HepG2 (cell line): Measurements from ENCODE around the gene LITAFD. TPM values are rescaled to one million over a fixed set of nuclear protein-coding genes. Genes with fewer than 3 reads are reported as not detected.

Experiments
- GABPA ChIP-seq, 2 experiments: IDR thresholded peaks; 2 replicates each; pipeline ENCODE4 v1.6.1; 2011 to 2016; ENCODE audit warnings: low read depth in 2 of 2, low read length in 1 of 2, missing biosample characterization in 1 of 2, missing genetic modification characterization in 1 of 2
- HNRNPL ChIP-seq: fragments of 200-400 bp; formaldehyde crosslinking; IDR thresholded peaks from 2 replicates; pipeline ENCODE4 v1.6.1; 2017; ENCODE audit warnings: mild to moderate bottlenecking, low read depth, low read length
- KDM2A ChIP-seq: sonication (generic); formaldehyde crosslinking; IDR thresholded peaks from 2 replicates; pipeline ENCODE4 v1.4.0; 2020; ENCODE audit warnings: low read depth, missing genetic modification reagents, borderline replicate concordance
- KLF9 ChIP-seq: IDR thresholded peaks from 2 replicates; pipeline ENCODE4 v1.6.1; 2016; ENCODE audit warnings: low read depth
- POLR2A ChIP-seq, 2 experiments: IDR thresholded peaks; 2 replicates each; pipeline ENCODE4 v1.6.1; 2011; ENCODE audit warnings: low read depth in 2 of 2, low read length in 2 of 2, mild to moderate bottlenecking in 1 of 2, moderate library complexity in 1 of 2; ENCODE audit not compliant: insufficient read depth in 1 of 2
- POLR2AphosphoS2 ChIP-seq: IDR thresholded peaks from 2 replicates; pipeline ENCODE4 v1.6.1; 2011; ENCODE audit warnings: low read depth, low read length, improper control_type of control experiment
- POLR2G ChIP-seq: fragments of 200-400 bp; formaldehyde crosslinking; IDR thresholded peaks from 2 replicates; pipeline ENCODE4 v1.6.1; 2018; ENCODE audit warnings: mild to moderate bottlenecking, low read depth, low read length, moderate library complexity
- TCF12 ChIP-seq, 2 experiments: fragments of 450-650 bp in 1 of 2; sonication (generic) in 1 of 2; formaldehyde crosslinking in 1 of 2; IDR thresholded peaks; 2 replicates each; pipeline versions ENCODE4 v1.6.1 to v1.8.0; 2017 to 2022; ENCODE audit warnings: antibody characterized with exemption in 1 of 2, mild to moderate bottlenecking in 1 of 2, missing genetic modification reagents in 1 of 2, moderate library complexity in 1 of 2
- ZNF138 ChIP-seq: sonication (generic); formaldehyde crosslinking; IDR thresholded peaks from 2 replicates; pipeline ENCODE4 v1.5.0; 2020; ENCODE audit warnings: mild to moderate bottlenecking, low read depth, missing genetic modification reagents
- ZNF3 ChIP-seq: IDR thresholded peaks from 2 replicates; pipeline ENCODE4 v1.7.0; 2017; ENCODE audit warnings: inconsistent platforms
- ZNF33B ChIP-seq: sonication (generic); formaldehyde crosslinking; IDR thresholded peaks from 2 replicates; pipeline ENCODE4 v1.5.1; 2020; ENCODE audit warnings: mild to moderate bottlenecking, missing genetic modification reagents
- ZNF546 ChIP-seq: sonication (generic); formaldehyde crosslinking; conservative IDR thresholded peaks from 2 replicates; pipeline ENCODE4 v1.8.1; 2023; ENCODE audit warnings: mild to moderate bottlenecking, missing genetic modification reagents
- ZNF768 ChIP-seq: sonication (generic); formaldehyde crosslinking; IDR thresholded peaks from 2 replicates; pipeline ENCODE4 v1.4.0; 2020; ENCODE audit warnings: missing genetic modification reagents
- ZNF780A ChIP-seq: sonication (generic); formaldehyde crosslinking; IDR thresholded peaks from 2 replicates; pipeline ENCODE4 v1.8.0; 2022; ENCODE audit warnings: mild to moderate bottlenecking, missing genetic modification reagents, moderate library complexity
- polyA plus RNA-seq, 8 experiments: library from polyadenylated mRNA; depleted of rRNA in 3 of 8; stranded (reverse) in 7 of 8; unstranded in 1 of 8; fragments of >200 nt; fragmentation: Illumina TruSeq in 4 of 8; extraction: Trizol in 4 of 8; gene quantifications; 2 replicates each; pipeline versions ENCODE4 v1.2.1 to v1.2.3, GENCODE V29; 2011 to 2016; ENCODE audit warnings: low read depth in 4 of 8, missing spikeins in 1 of 8, mixed read lengths in 1 of 8; ENCODE audit not compliant: insufficient read depth in 1 of 8
- total RNA-seq, 5 experiments: library from RNA; depleted of rRNA; stranded (reverse); fragments of >200 nt; fragmentation: Illumina TruSeq; extraction: Trizol; gene quantifications; 2 replicates each; pipeline ENCODE4 v1.2.3, GENCODE V29; 2016; ENCODE audit warnings: low read depth in 1 of 5
- TF ChIP-seq, protein P1 (sequence below): sonication (generic); formaldehyde crosslinking; IDR thresholded peaks from 2 replicates; pipeline ENCODE4 v1.4.0; 2020; ENCODE audit warnings: missing genetic modification reagents, mild to moderate bottlenecking, borderline replicate concordance
- TF ChIP-seq, protein P2 (sequence below): sonication (generic); formaldehyde crosslinking; IDR thresholded peaks from 2 replicates; pipeline ENCODE4 v1.4.0; 2020; ENCODE audit warnings: missing genetic modification reagents
- TF ChIP-seq, protein P3 (sequence below): IDR thresholded peaks from 2 replicates; pipeline ENCODE4 v1.6.1; 2016
- TF ChIP-seq, protein P4 (sequence below): sonication (generic); formaldehyde crosslinking; IDR thresholded peaks from 2 replicates; pipeline ENCODE4 v1.8.0; 2022; ENCODE audit warnings: mild to moderate bottlenecking, missing genetic modification reagents, moderate library complexity
- TF ChIP-seq, protein P5 (sequence below): fragments of 450-650 bp; IDR thresholded peaks from 2 replicates; pipeline ENCODE4 v1.6.1; 2017; ENCODE audit warnings: mild to moderate bottlenecking

The LITAFD gene
- total and polyA plus RNA-seq, 2 of the 13 experiments (the other 11 are each of a cell fraction or from before 2014, with no cell fraction given), result not detected

DNA sequence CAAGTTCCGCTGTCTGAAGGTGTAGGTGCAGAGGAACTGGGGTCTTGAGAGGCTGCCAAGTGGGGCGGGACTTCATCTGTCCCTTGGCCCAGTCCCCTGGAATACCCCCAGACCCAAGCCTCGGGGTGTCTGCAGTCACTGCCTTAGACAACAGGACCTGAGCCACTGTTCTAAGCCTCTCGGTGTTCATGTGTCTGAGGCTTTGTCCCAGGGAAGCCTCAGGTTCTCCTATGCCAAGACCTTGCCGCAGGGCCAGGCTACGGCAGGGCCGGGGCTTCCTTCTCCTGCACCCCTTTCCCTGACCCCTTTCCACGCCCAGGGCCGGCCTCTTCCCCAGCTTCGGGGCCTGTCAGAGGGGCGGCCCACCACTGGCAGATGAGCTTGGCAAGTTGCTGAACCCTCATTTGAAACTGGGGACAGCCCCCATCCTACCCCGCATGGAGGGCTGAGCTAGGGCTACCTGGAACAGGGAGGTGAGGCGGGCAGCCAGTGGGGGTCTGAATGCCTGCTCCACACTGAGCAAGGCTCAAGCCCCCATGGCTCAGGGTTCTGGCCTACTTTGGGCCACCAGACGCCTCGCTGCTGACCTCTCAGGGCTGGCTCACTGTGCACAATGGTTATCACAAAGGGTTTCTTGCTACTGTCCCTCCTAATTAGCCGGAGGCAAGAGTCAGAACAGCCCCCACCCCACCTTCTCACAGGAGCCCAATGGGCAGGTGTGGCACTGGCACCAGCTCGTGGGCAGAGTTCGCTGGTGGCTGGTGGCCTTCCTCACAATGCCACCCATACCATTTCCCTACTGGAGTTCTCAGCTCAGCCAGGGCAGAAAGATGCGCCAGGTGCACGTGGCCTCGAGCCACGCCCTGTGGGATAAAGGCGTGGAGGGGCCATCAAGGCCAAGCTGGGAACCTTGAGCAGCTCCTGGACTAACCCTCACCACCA lies 7.1 kb downstream of the LITAFD start (continued):
- TF ChIP-seq, protein P1, sequence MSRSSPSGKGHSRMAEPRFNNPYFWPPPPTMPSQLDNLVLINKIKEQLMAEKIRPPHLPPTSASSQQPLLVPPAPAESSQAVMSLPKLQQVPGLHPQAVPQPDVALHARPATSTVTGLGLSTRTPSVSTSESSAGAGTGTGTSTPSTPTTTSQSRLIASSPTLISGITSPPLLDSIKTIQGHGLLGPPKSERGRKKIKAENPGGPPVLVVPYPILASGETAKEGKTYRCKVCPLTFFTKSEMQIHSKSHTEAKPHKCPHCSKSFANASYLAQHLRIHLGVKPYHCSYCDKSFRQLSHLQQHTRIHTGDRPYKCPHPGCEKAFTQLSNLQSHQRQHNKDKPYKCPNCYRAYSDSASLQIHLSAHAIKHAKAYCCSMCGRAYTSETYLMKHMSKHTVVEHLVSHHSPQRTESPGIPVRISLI (CRISPR knock-in tag), result no peak
- TF ChIP-seq, protein P2, sequence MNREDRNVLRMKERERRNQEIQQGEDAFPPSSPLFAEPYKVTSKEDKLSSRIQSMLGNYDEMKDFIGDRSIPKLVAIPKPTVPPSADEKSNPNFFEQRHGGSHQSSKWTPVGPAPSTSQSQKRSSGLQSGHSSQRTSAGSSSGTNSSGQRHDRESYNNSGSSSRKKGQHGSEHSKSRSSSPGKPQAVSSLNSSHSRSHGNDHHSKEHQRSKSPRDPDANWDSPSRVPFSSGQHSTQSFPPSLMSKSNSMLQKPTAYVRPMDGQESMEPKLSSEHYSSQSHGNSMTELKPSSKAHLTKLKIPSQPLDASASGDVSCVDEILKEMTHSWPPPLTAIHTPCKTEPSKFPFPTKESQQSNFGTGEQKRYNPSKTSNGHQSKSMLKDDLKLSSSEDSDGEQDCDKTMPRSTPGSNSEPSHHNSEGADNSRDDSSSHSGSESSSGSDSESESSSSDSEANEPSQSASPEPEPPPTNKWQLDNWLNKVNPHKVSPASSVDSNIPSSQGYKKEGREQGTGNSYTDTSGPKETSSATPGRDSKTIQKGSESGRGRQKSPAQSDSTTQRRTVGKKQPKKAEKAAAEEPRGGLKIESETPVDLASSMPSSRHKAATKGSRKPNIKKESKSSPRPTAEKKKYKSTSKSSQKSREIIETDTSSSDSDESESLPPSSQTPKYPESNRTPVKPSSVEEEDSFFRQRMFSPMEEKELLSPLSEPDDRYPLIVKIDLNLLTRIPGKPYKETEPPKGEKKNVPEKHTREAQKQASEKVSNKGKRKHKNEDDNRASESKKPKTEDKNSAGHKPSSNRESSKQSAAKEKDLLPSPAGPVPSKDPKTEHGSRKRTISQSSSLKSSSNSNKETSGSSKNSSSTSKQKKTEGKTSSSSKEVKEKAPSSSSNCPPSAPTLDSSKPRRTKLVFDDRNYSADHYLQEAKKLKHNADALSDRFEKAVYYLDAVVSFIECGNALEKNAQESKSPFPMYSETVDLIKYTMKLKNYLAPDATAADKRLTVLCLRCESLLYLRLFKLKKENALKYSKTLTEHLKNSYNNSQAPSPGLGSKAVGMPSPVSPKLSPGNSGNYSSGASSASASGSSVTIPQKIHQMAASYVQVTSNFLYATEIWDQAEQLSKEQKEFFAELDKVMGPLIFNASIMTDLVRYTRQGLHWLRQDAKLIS (CRISPR knock-in tag), result no peak
- TF ChIP-seq GABPA (IDR thresholded peaks at IDR 0.05; ENCODE audit: low read depth, low read length), result no peak
- no peak for TF ChIP-seq GABPA (CRISPR knock-in tag; IDR thresholded peaks at IDR 0.05; ENCODE audit: low read depth)
- TF ChIP-seq ZNF780A (CRISPR knock-in tag), result 0 out of 2 replicates have a peak, but pooled peaks have one; percentile 36
- peak; percentile 11; the same call in 1 of the 2 replicates for TF ChIP-seq ZNF768 (CRISPR knock-in tag)
- TF ChIP-seq POLR2A (IDR thresholded peaks at IDR 0.05; ENCODE audit: insufficient read depth in 1 of 2, low read depth in 2 of 2, low read length in 2 of 2), result peak in 1 of 2 experiments; percentile 15; a peak in 1 of 4 replicates
- TF ChIP-seq ZNF33B (CRISPR knock-in tag), result no peak
- TF ChIP-seq, protein P3, sequence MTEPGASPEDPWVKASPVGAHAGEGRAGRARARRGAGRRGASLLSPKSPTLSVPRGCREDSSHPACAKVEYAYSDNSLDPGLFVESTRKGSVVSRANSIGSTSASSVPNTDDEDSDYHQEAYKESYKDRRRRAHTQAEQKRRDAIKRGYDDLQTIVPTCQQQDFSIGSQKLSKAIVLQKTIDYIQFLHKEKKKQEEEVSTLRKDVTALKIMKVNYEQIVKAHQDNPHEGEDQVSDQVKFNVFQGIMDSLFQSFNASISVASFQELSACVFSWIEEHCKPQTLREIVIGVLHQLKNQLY, result no peak
- no peak for TF ChIP-seq TCF12 (IDR thresholded peaks at IDR 0.05)
- TF ChIP-seq TCF12 (CRISPR knock-in tag; IDR thresholded peaks at IDR 0.05), result no peak
- TF ChIP-seq POLR2AphosphoS2, result peak; percentile 83; the same call in 1 of the 2 replicates
- TF ChIP-seq, protein P4, sequence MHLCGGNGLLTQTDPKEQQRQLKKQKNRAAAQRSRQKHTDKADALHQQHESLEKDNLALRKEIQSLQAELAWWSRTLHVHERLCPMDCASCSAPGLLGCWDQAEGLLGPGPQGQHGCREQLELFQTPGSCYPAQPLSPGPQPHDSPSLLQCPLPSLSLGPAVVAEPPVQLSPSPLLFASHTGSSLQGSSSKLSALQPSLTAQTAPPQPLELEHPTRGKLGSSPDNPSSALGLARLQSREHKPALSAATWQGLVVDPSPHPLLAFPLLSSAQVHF (CRISPR knock-in tag), result peak; percentile 60; the same call in 1 of the 2 replicates
- TF ChIP-seq KDM2A (CRISPR knock-in tag), result peak; percentile 43; the same call in 1 of the 2 replicates
- TF ChIP-seq, protein P5, sequence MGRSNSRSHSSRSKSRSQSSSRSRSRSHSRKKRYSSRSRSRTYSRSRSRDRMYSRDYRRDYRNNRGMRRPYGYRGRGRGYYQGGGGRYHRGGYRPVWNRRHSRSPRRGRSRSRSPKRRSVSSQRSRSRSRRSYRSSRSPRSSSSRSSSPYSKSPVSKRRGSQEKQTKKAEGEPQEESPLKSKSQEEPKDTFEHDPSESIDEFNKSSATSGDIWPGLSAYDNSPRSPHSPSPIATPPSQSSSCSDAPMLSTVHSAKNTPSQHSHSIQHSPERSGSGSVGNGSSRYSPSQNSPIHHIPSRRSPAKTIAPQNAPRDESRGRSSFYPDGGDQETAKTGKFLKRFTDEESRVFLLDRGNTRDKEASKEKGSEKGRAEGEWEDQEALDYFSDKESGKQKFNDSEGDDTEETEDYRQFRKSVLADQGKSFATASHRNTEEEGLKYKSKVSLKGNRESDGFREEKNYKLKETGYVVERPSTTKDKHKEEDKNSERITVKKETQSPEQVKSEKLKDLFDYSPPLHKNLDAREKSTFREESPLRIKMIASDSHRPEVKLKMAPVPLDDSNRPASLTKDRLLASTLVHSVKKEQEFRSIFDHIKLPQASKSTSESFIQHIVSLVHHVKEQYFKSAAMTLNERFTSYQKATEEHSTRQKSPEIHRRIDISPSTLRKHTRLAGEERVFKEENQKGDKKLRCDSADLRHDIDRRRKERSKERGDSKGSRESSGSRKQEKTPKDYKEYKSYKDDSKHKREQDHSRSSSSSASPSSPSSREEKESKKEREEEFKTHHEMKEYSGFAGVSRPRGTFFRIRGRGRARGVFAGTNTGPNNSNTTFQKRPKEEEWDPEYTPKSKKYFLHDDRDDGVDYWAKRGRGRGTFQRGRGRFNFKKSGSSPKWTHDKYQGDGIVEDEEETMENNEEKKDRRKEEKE, result no peak
- no peak for TF ChIP-seq ZNF138 (CRISPR knock-in tag)
- peak; percentile 4; the same call in 1 of the 2 replicates for TF ChIP-seq POLR2G
- TF ChIP-seq KLF9 (CRISPR knock-in tag), result no peak
- TF ChIP-seq HNRNPL, result 0 out of 2 replicates have a peak, but pooled peaks have one; percentile 65
- no peak for TF ChIP-seq ZNF546
- TF ChIP-seq ZNF3, result no peak
